Progenitor cell of endocrine pancreas (in vitro differentiated cells): ENCODE data around the gene BEST3. TPM values are rescaled to one million over a fixed set of nuclear protein-coding genes. Genes with fewer than 3 reads are reported as not detected.

Experiments
- DNase-seq: peaks from one replicate; pipeline ENCODE4 v3.0.0; 2021; ENCODE audit warnings: low spot score; ENCODE audit not compliant: unreplicated experiment
- H3K27ac Mint-ChIP-seq: 2 replicates; pipeline ENCODE4 v1.8.0; 2021; ENCODE audit warnings: mild to moderate bottlenecking, moderate library complexity, mixed read lengths
- H3K27me3 Mint-ChIP-seq: 2 replicates; pipeline ENCODE4 v1.8.0; 2021; ENCODE audit warnings: mixed read lengths
- H3K36me3 Mint-ChIP-seq: 2 replicates; pipeline ENCODE4 v1.8.0; 2022; ENCODE audit warnings: mixed read lengths; ENCODE audit not compliant: insufficient read depth
- H3K4me1 Mint-ChIP-seq: 2 replicates; pipeline ENCODE4 v1.8.0; 2021; ENCODE audit warnings: low read depth, mixed read lengths
- H3K4me3 Mint-ChIP-seq: 2 replicates; pipeline ENCODE4 v1.8.0; 2021; ENCODE audit warnings: low read depth, mild to moderate bottlenecking, moderate library complexity, mixed read lengths
- H3K9me3 Mint-ChIP-seq: 2 replicates; pipeline ENCODE4 v1.8.0; 2021; ENCODE audit warnings: low read depth, mixed read lengths
- CTCF ChIP-seq: fragments of 200-600 bp; sonication (generic); IDR thresholded peaks from one replicate; pipeline ENCODE4 v1.5.0; 2021; ENCODE audit warnings: antibody characterized with exemption, mild to moderate bottlenecking; ENCODE audit not compliant: unreplicated experiment
- total RNA-seq: library from RNA; stranded (reverse); gene quantifications from 2 replicates; pipeline ENCODE4 v1.2.1, GENCODE V29; 2021

BEST3 gene
- total RNA-seq, 1 donor from 2014 or later: not detected

DNA sequence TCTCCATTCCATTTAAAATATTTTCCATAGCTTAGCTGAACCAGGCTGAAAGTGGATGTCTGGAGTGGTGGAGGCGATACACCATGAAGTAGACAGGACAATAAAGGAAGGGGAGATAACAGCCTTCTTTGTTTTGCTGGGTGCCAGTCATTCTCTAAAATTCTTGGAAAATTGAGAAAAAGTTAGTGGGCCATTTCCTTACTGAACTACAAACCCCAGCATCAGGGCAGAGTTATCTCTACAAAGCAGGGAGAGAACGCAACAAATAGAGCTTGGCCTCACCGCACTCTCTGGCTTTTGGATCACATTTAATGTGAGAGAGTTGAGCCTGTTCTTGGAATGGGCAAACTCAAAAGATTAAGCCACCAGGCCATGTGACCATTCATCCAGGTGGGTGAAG lies 47.2 kb downstream of the BEST3 start:
- no peak for DNase-seq
- no peaks in the 10 kb centered on the region for H3K4me1 Mint-ChIP-seq
- no peak overlapping the region for H3K4me3 Mint-ChIP-seq
- no peak overlapping the region for H3K27ac Mint-ChIP-seq
- H3K27me3 Mint-ChIP-seq: peaks cover 7% of the 10 kb centered on the region
- no peak for TF ChIP-seq CTCF
- H3K9me3 Mint-ChIP-seq: no peaks in the 10 kb centered on the region
- H3K36me3 Mint-ChIP-seq: no peaks in the 10 kb centered on the region

- Mint-ChIP-seq H3K4me1 (no peaks in the 10 kb centered on the region), H3K27me3 (peaks cover 7% of the 10 kb centered on the region), H3K27ac (no peak overlapping the region), H3K36me3 (no peaks in the 10 kb centered on the region), H3K9me3 (no peaks in the 10 kb centered on the region), H3K4me3 (no peak overlapping the region)
- TF ChIP-seq CTCF: no peak
- DNase-seq: no peak
Observed at GRCh38 chr12:69649529-69649928, 49.6 kb downstream of the BEST3 start.

DNA sequence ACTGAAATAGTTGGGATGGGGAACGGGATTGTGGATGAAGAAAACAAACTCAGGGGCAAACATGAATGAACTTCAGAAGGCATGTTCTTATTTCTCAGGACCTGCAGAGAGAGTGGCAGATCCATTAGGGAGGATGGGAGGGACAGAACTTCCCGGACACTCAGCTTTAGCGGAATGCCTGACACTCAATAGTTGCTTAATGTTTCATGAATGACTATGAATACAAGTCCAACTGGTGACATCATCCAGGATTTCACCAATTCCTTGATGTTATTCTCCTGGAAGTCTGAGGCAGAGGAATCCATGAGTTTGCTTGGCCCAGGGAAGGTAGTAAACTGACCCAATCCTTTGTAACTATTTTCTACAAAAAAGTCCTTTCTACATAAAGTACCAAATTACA lies 50.6 kb downstream of the BEST3 start:
- Mint-ChIP-seq H3K4me3 (no peak overlapping the region), H3K9me3 (no peaks in the 10 kb centered on the region), H3K4me1 (no peaks in the 10 kb centered on the region), H3K27me3 (peaks cover 7% of the 10 kb centered on the region), H3K36me3 (no peaks in the 10 kb centered on the region), H3K27ac (no peak overlapping the region)
- no peak for DNase-seq
- TF ChIP-seq CTCF: no peak

DNA sequence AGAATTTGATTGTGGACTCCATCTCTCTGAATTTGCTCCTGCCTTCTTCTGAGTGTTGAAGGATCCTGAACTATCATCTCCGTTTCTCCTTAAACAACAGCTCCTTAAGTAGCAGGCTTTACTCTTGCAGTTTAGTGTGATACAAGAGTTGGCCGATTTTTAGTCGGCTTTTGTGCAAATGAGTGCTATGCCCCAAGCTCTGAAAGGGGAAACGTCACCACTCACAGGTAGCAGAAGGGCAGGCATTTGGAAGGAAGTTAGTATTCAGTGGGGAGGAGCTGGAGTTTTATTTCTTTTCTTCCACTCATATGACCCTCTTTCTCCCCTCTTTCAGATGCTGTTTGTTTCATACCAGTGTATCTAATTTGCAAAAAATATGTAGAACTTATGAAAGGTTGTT lies 51.9 kb downstream of the BEST3 start:
- H3K4me1 Mint-ChIP-seq: no peaks in the 10 kb centered on the region
- peaks cover 7% of the 10 kb centered on the region for H3K27me3 Mint-ChIP-seq
- no peak overlapping the region for H3K4me3 Mint-ChIP-seq
- H3K9me3 Mint-ChIP-seq: no peaks in the 10 kb centered on the region
- no peak for DNase-seq
- no peak for TF ChIP-seq CTCF
- H3K36me3 Mint-ChIP-seq: no peaks in the 10 kb centered on the region
- no peak overlapping the region for H3K27ac Mint-ChIP-seq

GRCh38 chr12:69645031-69645430 lies 54.1 kb downstream of the BEST3 start:
- H3K36me3 Mint-ChIP-seq: no peaks in the 10 kb centered on the region
- DNase-seq: no peak
- H3K9me3 Mint-ChIP-seq: no peaks in the 10 kb centered on the region
- H3K4me1 Mint-ChIP-seq: no peaks in the 10 kb centered on the region
- no peak overlapping the region for H3K4me3 Mint-ChIP-seq
- TF ChIP-seq CTCF: no peak
- no peak overlapping the region for H3K27ac Mint-ChIP-seq
- H3K27me3 Mint-ChIP-seq: peaks cover 3% of the 10 kb centered on the region

DNA sequence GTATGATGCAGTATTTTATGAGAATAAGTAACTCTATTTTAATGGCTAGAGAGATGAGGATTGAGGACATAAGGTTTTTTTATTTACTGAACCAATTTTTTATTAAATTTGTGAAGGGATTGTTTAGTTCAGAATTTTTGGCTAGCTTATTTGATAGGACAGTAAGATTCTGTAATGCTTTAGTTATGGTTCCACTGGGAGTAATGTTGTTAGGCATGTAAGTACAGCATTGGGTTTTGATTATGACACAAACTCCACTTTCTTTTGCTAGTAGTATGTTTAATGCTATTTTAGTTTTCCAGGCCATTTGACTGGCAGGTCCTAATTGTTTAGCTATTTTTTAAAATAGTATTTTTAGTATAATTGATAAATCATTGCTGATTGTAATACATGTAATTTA lies 54.6 kb downstream of the BEST3 start:
- H3K4me3 Mint-ChIP-seq: no peak overlapping the region
- peaks cover 3% of the 10 kb centered on the region for H3K27me3 Mint-ChIP-seq
- TF ChIP-seq CTCF: no peak
- H3K9me3 Mint-ChIP-seq: no peaks in the 10 kb centered on the region
- no peak overlapping the region for H3K27ac Mint-ChIP-seq
- DNase-seq: no peak
- no peaks in the 10 kb centered on the region for H3K36me3 Mint-ChIP-seq
- H3K4me1 Mint-ChIP-seq: no peaks in the 10 kb centered on the region
